Measurements from ENCODE around the gene MNT.

MNT gene

GRCh38 chr17:2420176-2420575, 19.3 kb upstream of the MNT start:
- Histone ChIP-seq H3K4me3 (replicated peaks; ENCODE audit: insufficient read depth, low read length) (no peak overlapping the region), H3K27me3 (ENCODE audit: insufficient read depth, poor library complexity, severe bottlenecking) (no peaks in the 10 kb centered on the region), H3K27ac (replicated peaks) (no peak overlapping the region)
- DNase-seq (ENCODE audit: low read depth in 1 of 2, low spot score in 1 of 2) = no peak
- no peak for TF ChIP-seq CTCF (IDR thresholded peaks at IDR 0.05; ENCODE audit: insufficient read depth, low read length)
- TF ChIP-seq POLR2AphosphoS5 (IDR thresholded peaks at IDR 0.05; ENCODE audit: low read depth) = no peak
- TF ChIP-seq REST (IDR thresholded peaks at IDR 0.05; ENCODE audit: insufficient replicate concordance, low read depth) = no peak
- no peak for TF ChIP-seq GABPA (IDR thresholded peaks at IDR 0.05; ENCODE audit: low read depth)
- no peak for TF ChIP-seq SPI1 (IDR thresholded peaks at IDR 0.05; ENCODE audit: borderline replicate concordance, low read depth)

GRCh38 chr17:2419486-2419885, 18.6 kb upstream of the MNT start:
- Histone ChIP-seq H3K4me3 (replicated peaks; ENCODE audit: insufficient read depth, low read length) (no peak overlapping the region), H3K27me3 (ENCODE audit: insufficient read depth, poor library complexity, severe bottlenecking) (no peaks in the 10 kb centered on the region), H3K27ac (replicated peaks) (no peak overlapping the region)
- no peak for DNase-seq (ENCODE audit: low read depth in 1 of 2, low spot score in 1 of 2)
- TF ChIP-seq POLR2AphosphoS5 (IDR thresholded peaks at IDR 0.05; ENCODE audit: low read depth) (no peak), SPI1 (IDR thresholded peaks at IDR 0.05; ENCODE audit: borderline replicate concordance, low read depth) (no peak), REST (IDR thresholded peaks at IDR 0.05; ENCODE audit: insufficient replicate concordance, low read depth) (no peak), GABPA (IDR thresholded peaks at IDR 0.05; ENCODE audit: low read depth) (no peak), CTCF (IDR thresholded peaks at IDR 0.05; ENCODE audit: insufficient read depth, low read length) (no peak)

- H3K27me3 ChIP-seq (ENCODE audit: insufficient read depth, poor library complexity, severe bottlenecking) = no peaks in the 10 kb centered on the region
- no peak for DNase-seq (ENCODE audit: low read depth in 1 of 2, low spot score in 1 of 2)
Observed at GRCh38 chr17:2418572-2418971, 17.7 kb upstream of the MNT start.

More at GRCh38 chr17:2418572-2418971, 17.7 kb upstream of the MNT start:
- H3K27ac ChIP-seq (replicated peaks) = no peak overlapping the region
- TF ChIP-seq SPI1 (IDR thresholded peaks at IDR 0.05; ENCODE audit: borderline replicate concordance, low read depth) = no peak
- no peak for TF ChIP-seq GABPA (IDR thresholded peaks at IDR 0.05; ENCODE audit: low read depth)
- TF ChIP-seq CTCF (IDR thresholded peaks at IDR 0.05; ENCODE audit: insufficient read depth, low read length) = no peak
- TF ChIP-seq POLR2AphosphoS5 (IDR thresholded peaks at IDR 0.05; ENCODE audit: low read depth) = no peak
- TF ChIP-seq REST (IDR thresholded peaks at IDR 0.05; ENCODE audit: insufficient replicate concordance, low read depth) = no peak
- H3K4me3 ChIP-seq (replicated peaks; ENCODE audit: insufficient read depth, low read length) = no peak overlapping the region
